ENCODE results near the gene SPINT1. TPM values are rescaled to one million over a fixed set of nuclear protein-coding genes. Genes with fewer than 3 reads are reported as not detected.
A peak's percentile ranks its signal among the peaks of the same experiment; 100 is the strongest.
"Not testable (repeated sequence)": the region's sequence is repeated elsewhere in the genome, so short reads cannot be mapped to it uniquely, and the experiment has no call there.

Gene SPINT1
- total RNA-seq, 1 donor from 2014 or later: 49.2 TPM

DNA sequence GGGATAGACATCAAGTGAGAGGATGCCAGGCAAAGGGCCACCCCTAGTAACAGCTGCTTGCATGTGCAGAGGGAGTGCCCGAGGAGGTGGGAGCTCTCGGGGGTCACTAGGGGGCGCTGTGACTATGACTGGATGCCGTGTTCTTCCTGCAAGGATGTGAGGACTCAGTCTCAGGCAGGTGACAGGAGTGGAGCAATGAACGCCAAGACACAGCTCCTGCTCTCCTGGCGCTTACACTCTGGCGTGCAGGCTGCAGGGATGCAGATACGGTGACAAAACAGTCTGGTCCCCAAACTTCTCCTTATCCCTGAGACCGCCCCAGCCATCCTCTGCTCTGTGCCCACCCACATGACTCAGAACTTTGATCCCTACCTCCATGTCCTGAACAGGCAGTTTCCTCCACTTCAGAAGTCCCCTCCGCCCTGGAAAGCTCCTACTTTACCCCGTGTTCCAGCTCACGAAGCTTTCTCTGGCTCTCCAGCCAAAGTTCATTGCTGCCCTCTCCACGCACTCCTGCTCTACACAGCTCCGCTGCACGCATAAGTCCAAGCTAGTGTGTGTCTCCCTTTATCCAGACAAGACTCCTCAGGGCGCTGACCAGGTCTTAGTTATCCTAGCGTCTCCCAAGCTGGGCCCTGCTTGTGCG is 15.5 kb downstream of the SPINT1 start:
- peak; percentile 85 for DNase-seq

GRCh38 chr15:40861147-40861546 is 17.3 kb downstream of the SPINT1 start:
- not testable (repeated sequence) for DNase-seq

DNA sequence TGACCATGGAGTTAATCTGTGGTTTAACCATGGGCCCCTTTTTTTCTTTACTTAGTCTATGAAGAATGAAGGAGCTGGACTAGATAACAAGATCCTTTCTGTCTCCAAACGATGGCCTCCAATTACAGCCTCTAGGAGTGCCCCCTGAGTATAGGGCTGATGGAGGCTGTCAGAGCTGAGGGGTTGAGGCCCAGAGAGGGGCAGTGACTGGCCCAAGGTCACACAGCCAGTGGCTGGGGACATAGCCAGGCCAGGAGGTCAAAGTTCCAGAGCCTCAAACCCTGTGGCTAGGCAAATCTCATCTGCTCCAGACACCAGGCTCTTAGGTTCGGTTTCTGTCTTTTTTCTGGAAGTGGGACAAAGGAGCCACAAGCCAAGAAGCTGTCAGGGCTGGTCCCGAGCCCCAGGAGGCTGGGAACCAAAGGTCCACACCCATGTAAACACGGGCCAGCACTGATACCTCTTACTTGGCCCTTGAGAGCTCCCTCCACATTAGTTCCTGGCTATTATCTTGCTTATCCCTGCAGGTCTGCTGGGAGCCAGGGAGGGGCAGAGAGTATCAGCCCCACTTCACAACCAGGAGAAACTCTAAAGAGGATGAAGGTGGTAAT is 19.9 kb downstream of the SPINT1 start:
- DNase-seq: no peak

GRCh38 chr15:40867199-40867598 is 23.4 kb downstream of the SPINT1 start:
- DNase-seq: no peak

DNA sequence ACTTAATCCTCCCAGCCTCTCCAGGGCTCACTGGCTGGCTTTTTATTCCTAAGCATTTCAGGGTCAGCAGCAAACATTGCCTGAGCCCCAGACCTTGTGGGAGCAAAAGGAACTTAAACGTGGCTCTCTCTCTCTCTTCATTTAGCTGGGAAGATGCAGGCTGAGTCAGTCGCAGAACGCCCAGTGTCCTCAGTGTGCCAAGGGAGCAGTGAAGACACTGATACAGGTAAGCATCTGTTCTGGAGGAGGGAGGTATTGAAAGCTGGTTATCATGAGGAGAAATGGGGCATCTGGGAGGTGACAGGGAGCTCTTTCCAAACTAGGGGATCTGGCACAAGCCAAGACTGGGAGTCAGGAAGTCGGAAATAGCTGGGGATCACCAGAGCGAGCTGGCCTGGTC is 25.8 kb downstream of the SPINT1 start:
- no peak for DNase-seq

- DNase-seq: no peak
These were observed 26.9 kb downstream of the SPINT1 start for GRCh38 chr15:40870716-40871115.

DNA sequence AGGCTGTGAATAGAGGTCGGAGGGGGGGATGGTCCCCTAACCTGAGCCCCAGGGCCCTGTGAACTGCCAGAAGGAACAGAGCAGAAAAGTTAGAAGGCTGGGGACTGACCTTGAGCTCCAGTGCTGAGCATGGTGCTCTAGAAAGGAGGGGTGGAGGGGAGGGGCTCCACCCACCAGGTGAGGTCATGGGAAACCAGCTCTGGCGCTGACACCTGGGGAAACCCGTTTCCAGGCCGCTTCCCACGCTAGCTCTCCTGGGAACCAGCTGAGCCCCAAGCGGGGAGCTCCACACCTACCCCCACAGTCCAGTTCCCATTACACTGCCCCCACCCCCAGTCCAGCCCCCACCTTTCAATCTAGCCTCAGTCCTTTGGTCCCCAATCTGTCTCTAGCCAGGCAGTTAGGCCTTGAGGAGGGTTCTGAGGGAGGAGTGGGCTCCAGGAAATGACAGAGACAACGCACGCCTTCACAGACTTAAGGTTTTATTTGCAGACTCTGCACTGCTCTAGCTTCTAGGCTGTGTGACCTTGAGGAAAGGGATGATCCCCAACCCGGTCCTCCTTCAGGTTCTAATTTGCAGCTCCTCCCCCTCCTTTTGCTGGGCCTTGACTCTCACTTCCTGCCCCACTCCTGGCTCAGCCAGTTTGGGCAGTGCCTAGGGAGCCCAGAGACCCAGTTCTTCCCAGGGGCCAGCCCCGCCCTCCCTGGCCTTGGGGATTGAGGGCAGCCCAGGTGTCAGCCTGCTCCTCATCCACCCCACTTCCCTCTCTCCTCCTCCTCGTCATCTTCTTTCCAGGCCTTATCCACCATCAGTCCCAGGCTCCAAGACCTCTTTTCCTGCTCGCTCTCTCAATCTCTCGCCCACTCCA is 28.1 kb downstream of the SPINT1 start:
- DNase-seq: peak; percentile 53

- DNase-seq: no peak
These were observed 29.2 kb downstream of the SPINT1 start for GRCh38 chr15:40872791-40873693.

GRCh38 chr15:40873694-40874561 is 30.1 kb downstream of the SPINT1 start, which contains the start of gene RHOV:
TSS of gene RHOV (minus strand) at chr15:40874234. CDS start at chr15:40874139, 95 bp downstream.
- DNase-seq: peak; percentile 63

GRCh38 chr15:40875991-40876730 is 32.3 kb downstream of the SPINT1 start:
- DNase-seq: no peak

- no peak for DNase-seq
These were observed 33.8 kb downstream of the SPINT1 start for GRCh38 chr15:40877694-40878093.

- no peak for DNase-seq
These were observed 34.9 kb downstream of the SPINT1 start for GRCh38 chr15:40878785-40879184.

GRCh38 chr15:40879609-40880008 is 35.8 kb downstream of the SPINT1 start:
- no peak for DNase-seq

- DNase-seq: no peak
These were observed 37.5 kb downstream of the SPINT1 start for GRCh38 chr15:40881351-40881750.

DNA sequence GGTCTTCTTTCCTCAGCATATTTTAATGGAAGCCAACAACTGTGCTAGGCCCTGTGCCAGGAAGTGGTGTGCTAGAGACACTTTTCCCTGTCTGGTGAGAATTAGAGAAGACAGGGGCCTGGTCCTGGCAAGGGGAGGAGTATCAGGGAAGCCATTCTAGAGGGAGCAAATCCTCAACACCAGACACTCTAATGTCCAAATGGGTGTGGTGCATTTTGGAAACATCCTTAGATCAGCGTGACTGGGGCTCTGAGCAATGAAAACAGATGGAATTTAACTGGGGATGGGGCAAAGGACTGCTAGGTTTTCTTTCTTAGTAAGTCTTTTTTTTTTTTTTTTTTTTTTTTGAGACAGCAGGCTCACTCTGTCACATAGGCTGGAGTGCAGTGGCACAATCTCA is 42.7 kb downstream of the SPINT1 start:
- peak; percentile 49 for DNase-seq

DNA sequence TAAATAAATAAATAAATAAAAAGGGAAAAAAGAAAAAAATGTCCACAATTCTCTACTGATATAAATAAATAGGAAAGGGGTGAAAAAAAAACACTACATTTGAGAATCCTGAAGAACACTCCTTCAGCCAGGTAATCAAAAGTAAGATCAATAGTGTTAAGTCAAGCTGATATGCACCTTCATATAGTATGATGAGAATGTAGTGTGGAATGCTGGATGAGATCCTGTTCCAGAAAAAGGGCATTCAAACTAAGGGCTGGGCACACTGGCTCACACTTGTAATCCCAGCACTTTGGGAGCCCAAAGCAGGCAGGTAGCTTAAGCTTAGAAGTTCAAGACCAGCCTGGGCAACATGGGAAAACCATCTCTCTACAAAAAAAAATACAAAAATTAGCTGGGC is 45.3 kb downstream of the SPINT1 start:
- DNase-seq: no peak

- no peak for DNase-seq
These were observed 47.3 kb downstream of the SPINT1 start for GRCh38 chr15:40891138-40891537.

DNA sequence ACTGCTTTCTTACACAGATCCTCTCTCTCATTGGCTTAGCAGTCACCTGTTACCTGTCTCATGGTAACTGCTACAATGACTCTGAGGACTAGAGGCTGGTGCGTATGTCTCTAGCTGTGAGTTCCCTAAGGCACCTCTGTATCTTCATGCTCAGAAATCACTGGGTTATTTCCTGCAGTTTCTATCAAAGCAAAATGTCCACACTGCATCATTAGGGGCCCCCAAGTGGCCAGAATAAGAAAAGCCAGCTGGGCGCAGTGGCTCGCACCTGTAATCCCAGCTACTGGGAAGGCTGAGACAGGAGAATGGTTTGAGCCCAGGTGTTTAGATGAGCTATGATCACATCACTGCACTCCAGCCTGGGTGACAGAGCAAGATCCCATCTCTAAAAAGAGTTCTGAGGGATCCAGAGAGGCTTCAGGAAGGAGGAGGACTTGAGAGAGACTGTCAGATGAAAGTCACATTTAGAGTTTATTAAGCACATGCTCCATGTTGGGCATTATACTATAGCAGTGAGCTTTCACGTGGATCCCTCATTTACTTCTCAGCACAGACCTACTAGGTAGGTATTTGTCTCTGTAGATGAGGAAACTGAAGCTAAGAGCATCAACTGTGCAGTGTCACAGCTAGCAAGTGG is 48.1 kb downstream of the SPINT1 start:
- DNase-seq: peak; percentile 48

- DNase-seq: no peak
These were observed 48.7 kb downstream of the SPINT1 start for GRCh38 chr15:40892447-40893012.

Data from tongue (tissue), 2 donors.